ENCODE data around the gene MACF1.

The MACF1 gene

GRCh38 chr1:39360731-39361130, 156.2 kb downstream of the MACF1 start:
- DNase-seq = no peak

GRCh38 chr1:39361446-39361845, 157.0 kb downstream of the MACF1 start:
- DNase-seq = no peak

GRCh38 chr1:39363267-39363666, 158.8 kb downstream of the MACF1 start:
- no peak for DNase-seq

- no peak for DNase-seq
Observed at GRCh38 chr1:39368045-39368444, 163.6 kb downstream of the MACF1 start.

- DNase-seq = no peak
Observed at GRCh38 chr1:39369565-39369964, 165.1 kb downstream of the MACF1 start.

- DNase-seq = no peak
Observed at GRCh38 chr1:39370602-39371001, 166.1 kb downstream of the MACF1 start.

- no peak for DNase-seq
Observed at GRCh38 chr1:39372105-39372504, 167.6 kb downstream of the MACF1 start.

GRCh38 chr1:39376656-39377055, 172.2 kb downstream of the MACF1 start:
- DNase-seq = no peak

GRCh38 chr1:39378377-39378776, 173.9 kb downstream of the MACF1 start:
- no peak for DNase-seq

- no peak for DNase-seq
Observed at GRCh38 chr1:39379187-39379586, 174.7 kb downstream of the MACF1 start.

GRCh38 chr1:39380036-39380435, 175.5 kb downstream of the MACF1 start:
- DNase-seq = no peak

- no peak for DNase-seq
Observed at GRCh38 chr1:39381839-39382238, 177.3 kb downstream of the MACF1 start.

GRCh38 chr1:39384305-39384704, 179.8 kb downstream of the MACF1 start:
- no peak for DNase-seq

- no peak for DNase-seq
Observed at GRCh38 chr1:39385067-39385988, 180.8 kb downstream of the MACF1 start.

GRCh38 chr1:39386997-39387396, 182.5 kb downstream of the MACF1 start:
- no peak for DNase-seq

- peak; percentile 25 for DNase-seq
Observed at GRCh38 chr1:39387452-39387851, 183.0 kb downstream of the MACF1 start.

- peak; percentile 28 for DNase-seq
Observed at GRCh38 chr1:39391691-39392679, 187.5 kb downstream of the MACF1 start.

- DNase-seq = no peak
Observed at GRCh38 chr1:39392851-39393573, 188.5 kb downstream of the MACF1 start.

GRCh38 chr1:39393645-39394044, 189.2 kb downstream of the MACF1 start:
- no peak for DNase-seq

- no peak for DNase-seq
Observed at GRCh38 chr1:39394059-39394458, 189.6 kb downstream of the MACF1 start.

- DNase-seq = no peak
Observed at GRCh38 chr1:39394598-39394997, 190.1 kb downstream of the MACF1 start.

GRCh38 chr1:39395357-39395831, 190.9 kb downstream of the MACF1 start:
- no peak for DNase-seq

- no peak for DNase-seq
Observed at GRCh38 chr1:39396671-39397070, 192.2 kb downstream of the MACF1 start.
